Measurements from ENCODE around the gene PTGES2. TPM values are rescaled to one million over a fixed set of nuclear protein-coding genes. Genes with fewer than 3 reads are reported as not detected.
"Not testable (repeated sequence)": the region's sequence is repeated elsewhere in the genome, so short reads cannot be mapped to it uniquely, and the experiment has no call there.

The PTGES2 gene
- polyA plus RNA-seq, 4 donors, result 40.7 to 66.7 (median 44.3) TPM

- no peak for DNase-seq (ENCODE audit: low read depth in 4 of 4, low spot score in 3 of 4)
Measured at GRCh38 chr9:128139621-128140020, 12.1 kb upstream of the PTGES2 start.

- no peak for DNase-seq (ENCODE audit: low read depth in 4 of 4, low spot score in 3 of 4)
Measured at GRCh38 chr9:128138001-128138400, 10.5 kb upstream of the PTGES2 start.

GRCh38 chr9:128136816-128137793 lies 9.6 kb upstream of the PTGES2 start:
- no peak for DNase-seq (ENCODE audit: low read depth in 4 of 4, low spot score in 3 of 4)

GRCh38 chr9:128135561-128135960 lies 8.0 kb upstream of the PTGES2 start:
- not testable (repeated sequence) for DNase-seq (ENCODE audit: low read depth in 4 of 4, low spot score in 3 of 4)

- not testable (repeated sequence) for DNase-seq (ENCODE audit: low read depth in 4 of 4, low spot score in 3 of 4)
Measured at GRCh38 chr9:128132139-128132538, 4.6 kb upstream of the PTGES2 start.

GRCh38 chr9:128131346-128131745 lies 3.8 kb upstream of the PTGES2 start:
- DNase-seq (ENCODE audit: low read depth in 4 of 4, low spot score in 3 of 4), result not testable (repeated sequence)

- not testable (repeated sequence) for DNase-seq (ENCODE audit: low read depth in 4 of 4, low spot score in 3 of 4)
Measured at GRCh38 chr9:128130651-128131050, 3.1 kb upstream of the PTGES2 start.

- not testable (repeated sequence) for DNase-seq (ENCODE audit: low read depth in 4 of 4, low spot score in 3 of 4)
Measured at GRCh38 chr9:128129976-128130590, 2.6 kb upstream of the PTGES2 start.

GRCh38 chr9:128128836-128129590 lies 1.5 kb upstream of the PTGES2 start:
- DNase-seq (ENCODE audit: low read depth in 4 of 4, low spot score in 3 of 4), result no peak

- peak; percentile 81 to 90 (median 88) for DNase-seq (ENCODE audit: low read depth in 4 of 4, low spot score in 3 of 4)
Measured at GRCh38 chr9:128127990-128128835, 684 bp upstream of the PTGES2 start.

GRCh38 chr9:128125580-128126354 lies 1.8 kb downstream of the PTGES2 start:
- DNase-seq (ENCODE audit: low read depth in 4 of 4, low spot score in 3 of 4), result no peak

- DNase-seq (ENCODE audit: low read depth in 4 of 4, low spot score in 3 of 4), result no peak
Measured at GRCh38 chr9:128124873-128125579, 2.5 kb downstream of the PTGES2 start.

GRCh38 chr9:128124451-128124850 lies 3.1 kb downstream of the PTGES2 start:
- DNase-seq (ENCODE audit: low read depth in 4 of 4, low spot score in 3 of 4), result no peak

GRCh38 chr9:128123451-128124080 lies 4.0 kb downstream of the PTGES2 start:
- DNase-seq (ENCODE audit: low read depth in 4 of 4, low spot score in 3 of 4), result no peak

- no peak for DNase-seq (ENCODE audit: low read depth in 4 of 4, low spot score in 3 of 4)
Measured at GRCh38 chr9:128122809-128123175, 4.7 kb downstream of the PTGES2 start.

- no peak for DNase-seq (ENCODE audit: low read depth in 4 of 4, low spot score in 3 of 4)
Measured at GRCh38 chr9:128121924-128122808, 5.4 kb downstream of the PTGES2 start.

GRCh38 chr9:128121466-128121810 lies 6.1 kb downstream of the PTGES2 start:
- DNase-seq (ENCODE audit: low read depth in 4 of 4, low spot score in 3 of 4), result no peak

All from right renal pelvis (tissue), 4 donors.